Gastrocnemius medialis (tissue), 4 donors: Measurements from ENCODE around the gene CRELD1. TPM values are rescaled to one million over a fixed set of nuclear protein-coding genes. Genes with fewer than 3 reads are reported as not detected.
A peak's percentile ranks its signal among the peaks of the same experiment; 100 is the strongest.

Source experiments
- ATAC-seq, 2 donors: fragments of 150-250 bp; one replicate each; pipeline ENCODE4 v1.9.1; 2016
- DNase-seq, 2 donors: peaks; one replicate each; pipeline ENCODE4 v3.0.0-alpha.2; 2019
- H3K27ac ChIP-seq, 4 donors: fragments of 200-600 bp; sonication (generic); 1 replicate in 1 of 4; 2 replicates in 3 of 4; pipeline ENCODE4 v1.5.1; 2016 to 2018; ENCODE audit warnings: mild to moderate bottlenecking in 2 of 4, moderate library complexity in 1 of 4
- H3K27me3 ChIP-seq, 3 donors: fragments of 200-600 bp; sonication (generic) in 2 of 3; 1 replicate in 1 of 3; 2 replicates in 2 of 3; pipeline versions ENCODE4 v1.5.1 to v1.6.0; 2016 to 2019; ENCODE audit warnings: mild to moderate bottlenecking in 1 of 3, moderate library complexity in 1 of 3
- H3K36me3 ChIP-seq, 2 donors: fragments of 200-600 bp; sonication (generic) in 1 of 2; one replicate each; pipeline ENCODE4 v1.5.1; 2017 to 2018
- H3K4me1 ChIP-seq, 2 donors: fragments of 200-600 bp; sonication (generic) in 1 of 2; one replicate each; pipeline ENCODE4 v1.5.1; 2016 to 2017; ENCODE audit warnings: mild to moderate bottlenecking in 2 of 2
- H3K4me3 ChIP-seq, 4 donors: fragments of 200-600 bp; sonication (generic) in 3 of 4; 1 replicate in 1 of 4; 2 replicates in 3 of 4; pipeline ENCODE4 v1.5.1; 2016 to 2019; ENCODE audit warnings: mild to moderate bottlenecking in 2 of 4
- H3K9me3 ChIP-seq, 3 donors: fragments of 200-600 bp; sonication (generic) in 2 of 3; 1 replicate in 1 of 3; 2 replicates in 2 of 3; pipeline ENCODE4 v1.5.1; 2016 to 2019
- POLR2A ChIP-seq, 2 donors: fragments of 450-650 bp; IDR thresholded peaks; one replicate each; pipeline ENCODE4 v1.6.1; 2017; ENCODE audit warnings: antibody characterized with exemption in 2 of 2, mild to moderate bottlenecking in 2 of 2, moderate library complexity in 2 of 2
- in situ Hi-C, 4 donors: fragments of 200-750 bp; cut with MboI; loops; one replicate each; pipeline versions ENCODE4 v1.15.0 to v1.8.0; 2017; ENCODE audit warnings: low sequenced_read_pairs in 4 of 4
- intact Hi-C: fragments of 100-400 bp; cut with DNase I; formaldehyde crosslinking; loops from one replicate; pipeline ENCODE4 v1.15.1; 2023; ENCODE audit warnings: low total_unique reads
- total RNA-seq, 4 donors: library from RNA; depleted of rRNA; stranded (reverse); fragments of >200 nt; gene quantifications; one replicate each; pipeline versions ENCODE4 v1.1.0 to v1.2.3, GENCODE V29; 2016
- TF ChIP-seq, protein P1 (sequence below), 5 experiments: fragments of 450-650 bp in 3 of 5; fragments of 200-600 bp in 2 of 5; sonication (generic) in 2 of 5; IDR thresholded peaks in 4 of 5; conservative IDR thresholded peaks in 1 of 5; 1 replicate in 4 of 5; 2 replicates in 1 of 5; pipeline ENCODE4 v1.5.1; 2016 to 2019; ENCODE audit warnings: antibody characterized with exemption in 5 of 5, mild to moderate bottlenecking in 3 of 5, moderate library complexity in 3 of 5

CRELD1 gene
- total RNA-seq, 4 donors from 2014 or later, result 31.6 to 42.3 (median 37.1) TPM

GRCh38 chr3:9965200-9965875 lies 31.7 kb downstream of the CRELD1 start:
- Histone ChIP-seq H3K27me3 (no peaks in the 10 kb centered on the region), H3K4me1 (no peaks in the 10 kb centered on the region), H3K27ac (no peak overlapping the region), H3K9me3 (no peaks in the 10 kb centered on the region), H3K36me3 (peaks cover 0 to 92% of the 10 kb centered on the region in 2 donors), H3K4me3 (no peak overlapping the region)
- no peak for ATAC-seq
- DNase-seq, result no peak
- in situ Hi-C loops (no loop called here), intact Hi-C loops (no loop called here)
- TF ChIP-seq, protein P1, sequence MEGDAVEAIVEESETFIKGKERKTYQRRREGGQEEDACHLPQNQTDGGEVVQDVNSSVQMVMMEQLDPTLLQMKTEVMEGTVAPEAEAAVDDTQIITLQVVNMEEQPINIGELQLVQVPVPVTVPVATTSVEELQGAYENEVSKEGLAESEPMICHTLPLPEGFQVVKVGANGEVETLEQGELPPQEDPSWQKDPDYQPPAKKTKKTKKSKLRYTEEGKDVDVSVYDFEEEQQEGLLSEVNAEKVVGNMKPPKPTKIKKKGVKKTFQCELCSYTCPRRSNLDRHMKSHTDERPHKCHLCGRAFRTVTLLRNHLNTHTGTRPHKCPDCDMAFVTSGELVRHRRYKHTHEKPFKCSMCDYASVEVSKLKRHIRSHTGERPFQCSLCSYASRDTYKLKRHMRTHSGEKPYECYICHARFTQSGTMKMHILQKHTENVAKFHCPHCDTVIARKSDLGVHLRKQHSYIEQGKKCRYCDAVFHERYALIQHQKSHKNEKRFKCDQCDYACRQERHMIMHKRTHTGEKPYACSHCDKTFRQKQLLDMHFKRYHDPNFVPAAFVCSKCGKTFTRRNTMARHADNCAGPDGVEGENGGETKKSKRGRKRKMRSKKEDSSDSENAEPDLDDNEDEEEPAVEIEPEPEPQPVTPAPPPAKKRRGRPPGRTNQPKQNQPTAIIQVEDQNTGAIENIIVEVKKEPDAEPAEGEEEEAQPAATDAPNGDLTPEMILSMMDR (IDR thresholded peaks at IDR 0.05 in 4 of 5, conservative IDR thresholded peaks at IDR 0.05 in 1 of 5), result no peak
- no peak for TF ChIP-seq POLR2A (IDR thresholded peaks at IDR 0.05)

GRCh38 chr3:9966841-9967240 lies 33.2 kb downstream of the CRELD1 start:
- ATAC-seq (no peak), DNase-seq (no peak)
- TF ChIP-seq, protein P1 (IDR thresholded peaks at IDR 0.05 in 4 of 5, conservative IDR thresholded peaks at IDR 0.05 in 1 of 5), result no peak
- TF ChIP-seq POLR2A (IDR thresholded peaks at IDR 0.05), result no peak
- no peak overlapping the region for H3K27ac ChIP-seq
- no peaks in the 10 kb centered on the region for H3K9me3 ChIP-seq
- H3K27me3 ChIP-seq, result no peaks in the 10 kb centered on the region
- peaks cover 0 to 97% of the 10 kb centered on the region in 2 donors for H3K36me3 ChIP-seq
- in situ Hi-C loops (no loop called here), intact Hi-C loops (no loop called here)
- peaks cover 0 to 4% of the 10 kb centered on the region in 2 donors for H3K4me1 ChIP-seq
- H3K4me3 ChIP-seq, result no peak overlapping the region

- Histone ChIP-seq H3K36me3 (peaks cover 0 to 90% of the 10 kb centered on the region in 2 donors), H3K27me3 (no peaks in the 10 kb centered on the region), H3K4me1 (peaks cover 4 to 9% of the 10 kb centered on the region in 2 donors), H3K4me3 (no peak overlapping the region), H3K27ac (peak overlapping the region; percentile 44 to 89 (median 62)), H3K9me3 (no peaks in the 10 kb centered on the region)
- intact Hi-C loops, result no loop called here
- ATAC-seq (no peak), DNase-seq (no peak)
- TF ChIP-seq, protein P1 (IDR thresholded peaks at IDR 0.05 in 4 of 5, conservative IDR thresholded peaks at IDR 0.05 in 1 of 5), result no peak
- TF ChIP-seq POLR2A (IDR thresholded peaks at IDR 0.05), result no peak
- in situ Hi-C loops, result no loop called here
Measured at GRCh38 chr3:9969632-9970019, 36.0 kb downstream of the CRELD1 start.

GRCh38 chr3:9970020-9970652 lies 36.5 kb downstream of the CRELD1 start:
- ATAC-seq (no peak), DNase-seq (no peak)
- peaks cover 7 to 9% of the 10 kb centered on the region in 2 donors for H3K4me1 ChIP-seq
- no peak for TF ChIP-seq POLR2A (IDR thresholded peaks at IDR 0.05)
- peaks cover 0 to 88% of the 10 kb centered on the region in 2 donors for H3K36me3 ChIP-seq
- H3K27me3 ChIP-seq, result no peaks in the 10 kb centered on the region
- H3K27ac ChIP-seq, result peak overlapping the region; percentile 44 to 89 (median 62)
- intact Hi-C loops, result no loop called here
- no peaks in the 10 kb centered on the region for H3K9me3 ChIP-seq
- no peak overlapping the region for H3K4me3 ChIP-seq
- in situ Hi-C loops, result no loop called here
